ENCODE data around the gene SDC4. TPM values are rescaled to one million over a fixed set of nuclear protein-coding genes. Genes with fewer than 3 reads are reported as not detected.

The SDC4 gene
- total and polyA plus RNA-seq, 9 of the 15 experiments (the other 6 are each of a cell fraction or from before 2014, with no cell fraction given) = 2.1 to 10.7 (median 6.3) TPM

- TF ChIP-seq ARID3A (IDR thresholded peaks at IDR 0.05; ENCODE audit: borderline replicate concordance, low read depth, low read length) = no peak
Observed at GRCh38 chr20:45311589-45312211, 36.5 kb downstream of the SDC4 start (continued).

- Histone ChIP-seq H3K4me2 (ENCODE audit: insufficient read depth, low read length) (no peak overlapping the region), H3K9ac (ENCODE audit: insufficient read depth in 1 of 2, low read depth in 2 of 2, low read length in 2 of 2) (no peak overlapping the region), H3K27ac (ENCODE audit: extremely low read depth, low read depth, low read length) (no peak overlapping the region), H3K9me3 (replicated peaks; ENCODE audit: control insufficient read depth, insufficient read depth, low read depth, low read length) (no peaks in the 10 kb centered on the region), H3K36me3 (ENCODE audit: control insufficient read depth, insufficient read depth, low read length) (no peaks in the 10 kb centered on the region), H3K4me3 (no peak overlapping the region), H3K79me2 (ENCODE audit: control insufficient read depth, insufficient read depth, low read length) (no peaks in the 10 kb centered on the region), H4K20me1 (replicated peaks; ENCODE audit: control insufficient read depth, insufficient read depth, low read length) (peaks cover 5% of the 10 kb centered on the region; the same call in 1 of the 2 replicates), H3K27me3 (ENCODE audit: control insufficient read depth in 2 of 2, insufficient read depth in 2 of 2, low read length in 2 of 2) (peaks cover 3 to 61% of the 10 kb centered on the region in 2 experiments; a peak in 4 of 5 replicates), H3K4me1 (replicated peaks in 1 of 2; ENCODE audit: control insufficient read depth in 2 of 2, insufficient read depth in 2 of 2, low read length in 2 of 2) (peaks cover 4 to 35% of the 10 kb centered on the region in 2 experiments; a peak in 3 of 5 replicates), H2AFZ (ENCODE audit: low read depth, low read length) (no peak overlapping the region), H3K9me1 (ENCODE audit: control insufficient read depth, insufficient read depth, low read length) (peaks cover 3% of the 10 kb centered on the region)
- no peak for FAIRE-seq
- DNase-seq (ENCODE audit: extremely low read depth in 1 of 4, low spot score in 3 of 4) = no peak
- CTCF ChIA-PET (ENCODE audit: low intra/inter-chr PET ratio) = no interaction called here
- POLR2A ChIA-PET = interaction anchor here (0.6 kb wide), 1 partner anchor 1695 kb away, joined by 3 read pairs; no protein-coding TSS in a partner anchor
- intact Hi-C loops (cut with micrococcal nuclease) = no loop called here
- in situ Hi-C loops (cut with MboI) = no loop called here
- 0% methylated on average over 2 of the region's 3 CpGs for WGBS (ENCODE audit: insufficient coverage, low coverage, missing lambda C conversion rate)
- no peak for ATAC-seq
- no TSS peak for BruUV-seq (replicated peaks)
- no peak for TF ChIP-seq U2AF1 (optimal IDR thresholded peaks at IDR 0.05; ENCODE audit: low read depth, low read length)
- no peak for TF ChIP-seq RBFOX2 (IDR thresholded peaks at IDR 0.05; ENCODE audit: low read depth, low read length)
- TF ChIP-seq LARP7 (IDR thresholded peaks at IDR 0.05) = no peak
- no peak for TF ChIP-seq TSHZ1 (CRISPR knock-in tag; IDR thresholded peaks at IDR 0.05)
- no peak for TF ChIP-seq MAZ (CRISPR knock-in tag; conservative IDR thresholded peaks at IDR 0.05 in 1 of 2, IDR thresholded peaks at IDR 0.05 in 1 of 2)
- no peak for TF ChIP-seq RBM22 (IDR thresholded peaks at IDR 0.05; ENCODE audit: low read depth, low read length, poor library complexity, severe bottlenecking)
- no peak for TF ChIP-seq STAG1 (CRISPR knock-in tag; IDR thresholded peaks at IDR 0.05; ENCODE audit: borderline replicate concordance)
- no peak for TF ChIP-seq TRIM24 (IDR thresholded peaks at IDR 0.05)
- no peak for TF ChIP-seq CHD2 (IDR thresholded peaks at IDR 0.05; ENCODE audit: low read depth, low read length)
- no peak for TF ChIP-seq ELF2 (CRISPR knock-in tag; IDR thresholded peaks at IDR 0.05)
- no peak for TF ChIP-seq NEUROD1 (IDR thresholded peaks at IDR 0.05; ENCODE audit: borderline replicate concordance, low read depth, low read length, partially characterized antibody)
- TF ChIP-seq NR2C1 (IDR thresholded peaks at IDR 0.05) = no peak
- no peak for TF ChIP-seq NR2C1 (tag; IDR thresholded peaks at IDR 0.05)
- no peak for TF ChIP-seq ZC3H8 (IDR thresholded peaks at IDR 0.05)
Observed at GRCh38 chr20:45309075-45309474, 39.1 kb downstream of the SDC4 start.

Data from K562 (cell line).